AG10803 (cell line): Measurements from ENCODE around the gene COL23A1.

Experiments used
- DNase-seq: peaks from one replicate; pipeline ENCODE4 v3.0.0; 2010; ENCODE audit warnings: low read depth
- H3K4me3 ChIP-seq: 2 replicates; pipeline ENCODE4 v1.5.1; 2011; ENCODE audit warnings: mild to moderate bottlenecking, low read length, control low read depth
- CTCF ChIP-seq: conservative IDR thresholded peaks from 2 replicates; pipeline ENCODE4 v1.5.1; 2011; ENCODE audit warnings: mild to moderate bottlenecking, low read length, control low read depth, inconsistent platforms

Gene COL23A1

GRCh38 chr5:178516504-178517235 lies 73.5 kb downstream of the COL23A1 start:
- DNase-seq, result no peak
- H3K4me3 ChIP-seq, result no peak overlapping the region
- no peak for TF ChIP-seq CTCF

DNA sequence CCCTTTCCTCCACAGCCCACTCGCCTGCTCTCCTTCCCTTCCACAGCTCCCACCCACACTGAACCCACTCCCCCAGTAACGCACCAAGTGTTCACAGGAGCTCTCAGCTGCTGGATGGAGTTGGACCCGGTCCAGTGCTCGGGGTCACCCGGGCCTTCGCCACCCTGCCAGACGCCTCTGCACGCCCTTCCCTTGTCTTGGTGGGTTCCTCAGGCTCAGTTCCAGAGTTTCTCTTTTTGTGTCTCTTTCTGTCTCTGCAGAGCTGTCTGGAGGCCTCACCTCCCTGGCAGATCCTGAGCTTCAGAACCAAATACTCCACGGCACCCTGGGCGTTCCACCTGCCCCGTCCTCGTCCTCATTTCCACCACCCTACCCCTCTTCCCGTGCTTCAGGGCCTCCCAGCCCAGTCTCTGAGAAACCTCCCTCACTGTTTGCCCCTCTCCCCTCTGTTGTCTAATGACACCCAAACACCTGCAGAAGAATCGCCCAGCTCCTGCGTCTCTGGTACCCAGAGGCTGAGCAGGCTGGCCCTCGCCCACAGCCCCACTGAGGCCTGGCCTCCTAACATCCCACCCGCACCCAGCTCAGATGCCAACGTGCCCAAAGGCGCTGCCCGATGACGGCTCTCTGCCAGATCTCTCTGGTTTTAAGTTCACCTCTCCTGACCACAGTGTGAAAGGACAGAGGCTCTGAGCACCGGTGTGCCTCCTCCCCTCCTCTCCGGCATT lies 74.3 kb downstream of the COL23A1 start:
- no peak overlapping the region for H3K4me3 ChIP-seq
- DNase-seq, result no peak
- TF ChIP-seq CTCF, result no peak

- no peak for TF ChIP-seq CTCF
- no peak for DNase-seq
Measured at GRCh38 chr5:178514851-178515418, 75.3 kb downstream of the COL23A1 start.

GRCh38 chr5:178511172-178511571 lies 79.0 kb downstream of the COL23A1 start:
- no peak for DNase-seq
- no peak overlapping the region for H3K4me3 ChIP-seq
- no peak for TF ChIP-seq CTCF

More at GRCh38 chr5:178514851-178515418, 75.3 kb downstream of the COL23A1 start:
- H3K4me3 ChIP-seq, result no peak overlapping the region

GRCh38 chr5:178509491-178510057 lies 80.6 kb downstream of the COL23A1 start:
- TF ChIP-seq CTCF, result no peak
- no peak overlapping the region for H3K4me3 ChIP-seq
- no peak for DNase-seq

- no peak for DNase-seq
- no peak overlapping the region for H3K4me3 ChIP-seq
- no peak for TF ChIP-seq CTCF
Measured at GRCh38 chr5:178507151-178507932, 82.9 kb downstream of the COL23A1 start.
